HepG2 (cell line): ENCODE results near the gene OR8A1. TPM values are rescaled to one million over a fixed set of nuclear protein-coding genes. Genes with fewer than 3 reads are reported as not detected.
A peak's percentile ranks its signal among the peaks of the same experiment; 100 is the strongest.

Experiments
- ATAC-seq: fragments of 200-7000 bp; cut with Tn5 transposase; 3 replicates; pipeline ENCODE4 v1.9.1; 2020; ENCODE audit warnings: mild to moderate bottlenecking, moderate library complexity
- BruUV-seq: library from RNA; stranded (reverse); fragments of 400-500 nt; replicated peaks from 2 replicates; lab custom pipeline; 2021; lab: Mats Ljungman, UMichigan
- CTCF ChIA-PET: fragments of 300-600 bp; formaldehyde crosslinking; extraction: SDS; loops from one replicate; lab custom pipeline; 2021; ENCODE audit warnings: low total read pairs, inconsistent platforms, low intra/inter-chr PET ratio; lab: Yijun Ruan, JAX
- POLR2A ChIA-PET: fragments of 350-600 bp; sonication (Branson Sonifier 250); formaldehyde crosslinking; loops from one replicate; lab custom pipeline; 2020; ENCODE audit warnings: antibody characterized with exemption, inconsistent platforms; lab: Yijun Ruan, JAX
- DNase-seq: peaks from one replicate; pipeline ENCODE4 v3.0.0-alpha.2; 2015; ENCODE audit warnings: low spot score
- FAIRE-seq: peaks from 3 replicates; lab custom pipeline; 2011; peaks lifted over from hg19 to GRCh38; lab: Jason Lieb, UNC
- H2AFZ ChIP-seq: one replicate; pipeline ENCODE4 v1.6.1; 2011; ENCODE audit warnings: low read length, inconsistent platforms
- H3K27ac ChIP-seq: fragments of 300-600 bp; 3 replicates; pipeline ENCODE4 v1.8.0; 2011; ENCODE audit warnings: mixed run types, mild to moderate bottlenecking, mixed read lengths, low read length, inconsistent platforms; ENCODE audit not compliant: insufficient read depth; ENCODE audit errors: extremely low read length
- H3K27me3 ChIP-seq, 2 experiments: fragments of 200-600 bp in 1 of 2; 2 replicates in 1 of 2; 3 replicates in 1 of 2; pipeline versions ENCODE4 v1.6.0 to v1.8.0; 2011; ENCODE audit warnings: low read length in 2 of 2, mild to moderate bottlenecking in 2 of 2, moderate library complexity in 2 of 2, inconsistent platforms in 1 of 2; ENCODE audit not compliant: insufficient read depth in 2 of 2, control insufficient read depth in 1 of 2
- H3K36me3 ChIP-seq, 2 experiments: fragments of 200-600 bp in 1 of 2; replicated peaks in 1 of 2; 2 replicates in 1 of 2; 3 replicates in 1 of 2; pipeline versions ENCODE4 v1.5.1 to v1.8.0; 2011; ENCODE audit warnings: low read length in 2 of 2, inconsistent platforms in 1 of 2; ENCODE audit not compliant: insufficient read depth in 2 of 2, control insufficient read depth in 1 of 2
- H3K4me1 ChIP-seq: 2 replicates; pipeline ENCODE4 v1.5.1; 2012; ENCODE audit warnings: low read length, inconsistent platforms; ENCODE audit not compliant: insufficient read depth
- H3K4me2 ChIP-seq: 2 replicates; pipeline ENCODE4 v1.6.0; 2011; ENCODE audit warnings: low read depth, low read length, inconsistent platforms
- H3K4me3 ChIP-seq, 3 experiments: fragments of 200-600 bp in 1 of 3; sonication (generic), shearing (Covaris generic) in 1 of 3; replicated peaks in 1 of 3; 2 replicates each; pipeline ENCODE4 v1.5.1; 2011 to 2016; ENCODE audit warnings: low read length in 3 of 3, inconsistent platforms in 2 of 3, low read depth in 2 of 3, mild to moderate bottlenecking in 2 of 3, control low read depth in 1 of 3, mixed read lengths in 1 of 3; ENCODE audit not compliant: insufficient read depth in 1 of 3
- H3K79me2 ChIP-seq: one replicate; pipeline ENCODE4 v1.6.1; 2011; ENCODE audit warnings: low read length, inconsistent platforms; ENCODE audit not compliant: insufficient read depth
- H3K9ac ChIP-seq: 2 replicates; pipeline ENCODE4 v1.6.0; 2011; ENCODE audit warnings: mild to moderate bottlenecking, low read depth, low read length, inconsistent platforms; ENCODE audit not compliant: insufficient read depth
- H3K9me3 ChIP-seq: 2 replicates; pipeline ENCODE4 v1.5.1; 2012; ENCODE audit warnings: mild to moderate bottlenecking, low read length
- H4K20me1 ChIP-seq: 2 replicates; pipeline ENCODE4 v1.6.0; 2011; ENCODE audit warnings: inconsistent platforms, mild to moderate bottlenecking, low read length, moderate library complexity; ENCODE audit not compliant: insufficient read depth
- ATF7 ChIP-seq, 2 experiments: fragments of 450-650 bp in 1 of 2; sonication (generic) in 1 of 2; formaldehyde crosslinking in 1 of 2; IDR thresholded peaks; 2 replicates each; pipeline versions ENCODE4 v1.4.0 to v1.6.1; 2016 to 2020; ENCODE audit warnings: antibody characterized with exemption in 1 of 2, mild to moderate bottlenecking in 1 of 2, missing genetic modification reagents in 1 of 2
- ATRX ChIP-seq: sonication (generic); formaldehyde crosslinking; IDR thresholded peaks from 2 replicates; pipeline ENCODE4 v1.4.0; 2020; ENCODE audit warnings: missing genetic modification reagents, borderline replicate concordance
- BHLHE40 ChIP-seq: IDR thresholded peaks from 2 replicates; pipeline ENCODE4 v1.6.1; 2011; ENCODE audit warnings: low read length, improper control_type of control experiment
- CBX5 ChIP-seq: sonication (generic); formaldehyde crosslinking; IDR thresholded peaks from 2 replicates; pipeline ENCODE4 v1.4.0; 2020; ENCODE audit warnings: missing genetic modification reagents, borderline replicate concordance
- CEBPG ChIP-seq: IDR thresholded peaks from 2 replicates; pipeline ENCODE4 v1.6.1; 2016
- DNMT3B ChIP-seq: conservative IDR thresholded peaks from 2 replicates; pipeline ENCODE4 v1.6.1; 2016; ENCODE audit warnings: missing biosample characterization, control low read depth
- ERF ChIP-seq: IDR thresholded peaks from 2 replicates; pipeline ENCODE4 v1.6.1; 2018; ENCODE audit warnings: missing biosample characterization, missing genetic modification reagents
- FLYWCH1 ChIP-seq: sonication (generic); formaldehyde crosslinking; IDR thresholded peaks from 2 replicates; pipeline ENCODE4 v1.8.1; 2023; ENCODE audit warnings: mild to moderate bottlenecking, missing genetic modification reagents
- FOSL2 ChIP-seq: sonication (generic); formaldehyde crosslinking; IDR thresholded peaks from 2 replicates; pipeline ENCODE4 v1.4.0; 2020; ENCODE audit warnings: missing genetic modification reagents
- HDAC1 ChIP-seq: sonication (generic); formaldehyde crosslinking; IDR thresholded peaks from 2 replicates; pipeline ENCODE4 v1.5.1; 2020; ENCODE audit warnings: mild to moderate bottlenecking, missing genetic modification reagents
- HMG20B ChIP-seq: conservative IDR thresholded peaks from 2 replicates; pipeline ENCODE4 v1.6.1; 2016; ENCODE audit warnings: missing genetic modification reagents, missing compliant biosample characterization
- PRPF4 ChIP-seq: fragments of 200-400 bp; formaldehyde crosslinking; IDR thresholded peaks from 2 replicates; pipeline ENCODE4 v1.6.1; 2016; ENCODE audit warnings: low read length, low read depth; ENCODE audit not compliant: poor library complexity, severe bottlenecking
- SMARCE1 ChIP-seq: fragments of 450-650 bp; IDR thresholded peaks from 2 replicates; pipeline ENCODE4 v1.6.1; 2017; ENCODE audit warnings: borderline replicate concordance
- SMC3 ChIP-seq: IDR thresholded peaks from 2 replicates; pipeline ENCODE4 v1.6.1; 2011; ENCODE audit warnings: low read length, improper control_type of control experiment
- SRSF1 ChIP-seq: fragments of 200-400 bp; formaldehyde crosslinking; optimal IDR thresholded peaks from 2 replicates; pipeline ENCODE3; 2017; ENCODE audit warnings: mild to moderate bottlenecking, low read depth, low read length, moderate library complexity
- THYN1 ChIP-seq: sonication (generic); formaldehyde crosslinking; IDR thresholded peaks from 2 replicates; pipeline ENCODE4 v1.8.1; 2023; ENCODE audit warnings: low read depth, mild to moderate bottlenecking, moderate library complexity, missing genetic modification reagents, borderline replicate concordance
- TOE1 ChIP-seq: sonication (generic); formaldehyde crosslinking; IDR thresholded peaks from 2 replicates; pipeline ENCODE4 v1.4.0; 2020; ENCODE audit warnings: mild to moderate bottlenecking, missing genetic modification reagents
- ZBTB21 ChIP-seq: sonication (generic); formaldehyde crosslinking; IDR thresholded peaks from 2 replicates; pipeline ENCODE4 v1.4.0; 2020; ENCODE audit warnings: missing genetic modification reagents
- ZBTB38 ChIP-seq: sonication (generic); formaldehyde crosslinking; IDR thresholded peaks from 2 replicates; pipeline ENCODE4 v1.5.1; 2020; ENCODE audit warnings: mild to moderate bottlenecking, missing genetic modification reagents
- ZBTB42 ChIP-seq: sonication (generic); formaldehyde crosslinking; IDR thresholded peaks from 2 replicates; pipeline ENCODE4 v1.5.0; 2020; ENCODE audit warnings: mild to moderate bottlenecking, missing genetic modification reagents
- ZKSCAN1 ChIP-seq: fragments of 150-350 bp; IDR thresholded peaks from 2 replicates; pipeline ENCODE4 v1.6.1; 2014; ENCODE audit warnings: low read length
- ZNF143 ChIP-seq: sonication (generic); formaldehyde crosslinking; IDR thresholded peaks from 2 replicates; pipeline ENCODE4 v1.4.0; 2020; ENCODE audit warnings: missing genetic modification reagents
- ZNF253 ChIP-seq: sonication (generic); formaldehyde crosslinking; IDR thresholded peaks from 2 replicates; pipeline ENCODE4 v1.8.0; 2022; ENCODE audit warnings: mild to moderate bottlenecking, missing genetic modification reagents, borderline replicate concordance
- ZNF296 ChIP-seq: sonication (generic); formaldehyde crosslinking; conservative IDR thresholded peaks from 2 replicates; pipeline ENCODE4 v1.5.0; 2020; ENCODE audit warnings: mild to moderate bottlenecking, missing genetic modification reagents
- ZNF337 ChIP-seq: sonication (generic); formaldehyde crosslinking; IDR thresholded peaks from 2 replicates; pipeline ENCODE4 v1.5.1; 2020; ENCODE audit warnings: missing genetic modification reagents, low read depth, mild to moderate bottlenecking, borderline replicate concordance
- ZNF660 ChIP-seq: sonication (generic); formaldehyde crosslinking; IDR thresholded peaks from 2 replicates; pipeline ENCODE4 v1.5.1; 2020; ENCODE audit warnings: mild to moderate bottlenecking, low read depth, missing genetic modification reagents, borderline replicate concordance
- ZNF816 ChIP-seq: sonication (generic); formaldehyde crosslinking; IDR thresholded peaks from 2 replicates; pipeline ENCODE4 v1.8.0; 2022; ENCODE audit warnings: missing genetic modification reagents, mild to moderate bottlenecking, borderline replicate concordance
- WGBS: methylation state at CpG from one replicate; pipeline ENCODE4 v1.1.6; 2017; ENCODE audit warnings: low lambda C conversion rate; 5-methylcytosine and 5-hydroxymethylcytosine counted together
- in situ Hi-C: cut with HindIII; loops from 2 replicates; pipeline ENCODE4 v1.10.0; 2017; ENCODE audit warnings: low pct_unique_long_range_greater_than_20kb; ENCODE audit not compliant: extremely low pct_ligation_motif_present
- intact Hi-C: fragments of 100-400 bp; cut with micrococcal nuclease; formaldehyde crosslinking; loops from one replicate; pipeline ENCODE4 v1.10.0; 2022; ENCODE audit not compliant: unreplicated experiment
- polyA plus RNA-seq, 8 experiments: library from polyadenylated mRNA; depleted of rRNA in 3 of 8; stranded (reverse) in 7 of 8; unstranded in 1 of 8; fragments of >200 nt; fragmentation: Illumina TruSeq in 4 of 8; extraction: Trizol in 4 of 8; gene quantifications; 2 replicates each; pipeline versions ENCODE4 v1.2.1 to v1.2.3, GENCODE V29; 2011 to 2016; ENCODE audit warnings: low read depth in 4 of 8, missing spikeins in 1 of 8, mixed read lengths in 1 of 8; ENCODE audit not compliant: insufficient read depth in 1 of 8
- total RNA-seq, 5 experiments: library from RNA; depleted of rRNA; stranded (reverse); fragments of >200 nt; fragmentation: Illumina TruSeq; extraction: Trizol; gene quantifications; 2 replicates each; pipeline ENCODE4 v1.2.3, GENCODE V29; 2016; ENCODE audit warnings: low read depth in 1 of 5
- TF ChIP-seq, protein P1 (sequence below): sonication (generic); formaldehyde crosslinking; IDR thresholded peaks from 2 replicates; pipeline ENCODE4 v1.8.0; 2023; ENCODE audit warnings: mild to moderate bottlenecking, missing genetic modification reagents

Gene OR8A1
- total and polyA plus RNA-seq, 2 of the 13 experiments (the other 11 are each of a cell fraction or from before 2014, with no cell fraction given), result not detected

GRCh38 chr11:124534051-124534450, 35.7 kb upstream of the OR8A1 start (continued):
- TF ChIP-seq BHLHE40, result no peak
- no peak for TF ChIP-seq THYN1 (CRISPR knock-in tag)
- TF ChIP-seq CBX5 (CRISPR knock-in tag), result no peak
- TF ChIP-seq ZNF337, result no peak
- TF ChIP-seq HDAC1 (CRISPR knock-in tag), result no peak
- TF ChIP-seq FLYWCH1 (CRISPR knock-in tag), result no peak
- TF ChIP-seq ZKSCAN1, result no peak
- no peak for TF ChIP-seq ZBTB38 (CRISPR knock-in tag)

- BruUV-seq, result no TSS peak
- WGBS, result 28% methylated on average over 8 of the region's 8 CpGs
- CTCF ChIA-PET, result no interaction called here
- TF ChIP-seq SRSF1, result no peak
- TF ChIP-seq ATF7 (IDR thresholded peaks at IDR 0.05), result peak; percentile 59; the same call in 1 of the 2 replicates
- no peak for TF ChIP-seq ATF7 (CRISPR knock-in tag; IDR thresholded peaks at IDR 0.05)
- 0 out of 2 replicates have a peak, but pooled peaks have one; percentile 39 for TF ChIP-seq CEBPG (CRISPR knock-in tag)
- no peak for TF ChIP-seq ZBTB42
- TF ChIP-seq ZNF816 (CRISPR knock-in tag), result no peak
- no peak for TF ChIP-seq DNMT3B (CRISPR knock-in tag)
- no peak for TF ChIP-seq ZNF660 (CRISPR knock-in tag)
- TF ChIP-seq ERF (CRISPR knock-in tag), result no peak
- TF ChIP-seq, protein P1, sequence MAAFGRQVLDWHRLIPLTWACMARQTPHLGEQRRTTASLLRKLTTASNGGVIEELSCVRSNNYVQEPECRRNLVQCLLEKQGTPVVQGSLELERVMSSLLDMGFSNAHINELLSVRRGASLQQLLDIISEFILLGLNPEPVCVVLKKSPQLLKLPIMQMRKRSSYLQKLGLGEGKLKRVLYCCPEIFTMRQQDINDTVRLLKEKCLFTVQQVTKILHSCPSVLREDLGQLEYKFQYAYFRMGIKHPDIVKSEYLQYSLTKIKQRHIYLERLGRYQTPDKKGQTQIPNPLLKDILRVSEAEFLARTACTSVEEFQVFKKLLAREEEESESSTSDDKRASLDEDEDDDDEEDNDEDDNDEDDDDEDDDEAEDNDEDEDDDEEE (CRISPR knock-in tag), result no peak
- TF ChIP-seq ZNF143, result no peak
- TF ChIP-seq SMC3, result no peak
- TF ChIP-seq SMARCE1, result no peak
- TF ChIP-seq ZNF253 (CRISPR knock-in tag), result no peak
- no peak for TF ChIP-seq PRPF4
- no peak for TF ChIP-seq FOSL2 (CRISPR knock-in tag)
- no peak for TF ChIP-seq HMG20B (CRISPR knock-in tag)
- peak; percentile 81 for TF ChIP-seq ZBTB21 (CRISPR knock-in tag)
- TF ChIP-seq ATRX, result no peak
- no peak for TF ChIP-seq TOE1 (CRISPR knock-in tag)
- TF ChIP-seq ZNF296 (CRISPR knock-in tag), result no peak
Observed at GRCh38 chr11:124535552-124536232, 34.1 kb upstream of the OR8A1 start.

More at GRCh38 chr11:124535552-124536232, 34.1 kb upstream of the OR8A1 start:
- no peak overlapping the region for H3K4me2 ChIP-seq
- H3K4me1 ChIP-seq, result no peaks in the 10 kb centered on the region
- POLR2A ChIA-PET, result no interaction called here
- no peaks in the 10 kb centered on the region for H3K36me3 ChIP-seq
- no peaks in the 10 kb centered on the region for H3K79me2 ChIP-seq
- H3K27me3 ChIP-seq, result no peaks in the 10 kb centered on the region; a peak in 1 of 5 replicates
- FAIRE-seq (no peak), DNase-seq (no peak), ATAC-seq (no peak)
- no peaks in the 10 kb centered on the region for H4K20me1 ChIP-seq
- no peak overlapping the region for H2AFZ ChIP-seq
- no peak overlapping the region for H3K9ac ChIP-seq
- intact Hi-C loops (no loop called here), in situ Hi-C loops (no loop called here)
- no peak overlapping the region for H3K27ac ChIP-seq
- H3K4me3 ChIP-seq, result no peak overlapping the region
- no peaks in the 10 kb centered on the region for H3K9me3 ChIP-seq
